Measurements from ENCODE around the gene ZC3H14.
A peak's percentile ranks its signal among the peaks of the same experiment; 100 is the strongest.

Gene ZC3H14

DNA sequence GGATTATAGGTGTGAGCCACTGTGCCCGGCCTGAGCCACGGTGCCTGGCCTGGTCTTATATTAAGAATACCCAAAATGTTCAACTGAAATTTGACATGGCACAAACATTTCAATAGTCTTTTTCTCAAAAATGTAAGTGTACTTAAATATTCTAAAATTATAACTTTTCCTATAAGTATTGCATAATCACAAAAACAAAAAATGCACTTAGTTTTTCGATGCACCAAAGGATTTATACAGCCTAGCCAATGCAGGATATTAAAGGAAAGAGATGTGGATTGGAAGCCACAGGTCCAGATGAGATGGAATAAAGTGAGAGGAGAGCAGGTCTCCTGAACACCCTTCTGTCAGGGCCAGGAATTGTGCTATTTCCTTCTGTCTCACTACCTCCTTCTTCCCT is 62.8 kb downstream of the ZC3H14 start:
- H3K4me3 ChIP-seq (ENCODE audit: control insufficient read depth, low read depth, low read length) = no peak overlapping the region
- TF ChIP-seq, protein P1, sequence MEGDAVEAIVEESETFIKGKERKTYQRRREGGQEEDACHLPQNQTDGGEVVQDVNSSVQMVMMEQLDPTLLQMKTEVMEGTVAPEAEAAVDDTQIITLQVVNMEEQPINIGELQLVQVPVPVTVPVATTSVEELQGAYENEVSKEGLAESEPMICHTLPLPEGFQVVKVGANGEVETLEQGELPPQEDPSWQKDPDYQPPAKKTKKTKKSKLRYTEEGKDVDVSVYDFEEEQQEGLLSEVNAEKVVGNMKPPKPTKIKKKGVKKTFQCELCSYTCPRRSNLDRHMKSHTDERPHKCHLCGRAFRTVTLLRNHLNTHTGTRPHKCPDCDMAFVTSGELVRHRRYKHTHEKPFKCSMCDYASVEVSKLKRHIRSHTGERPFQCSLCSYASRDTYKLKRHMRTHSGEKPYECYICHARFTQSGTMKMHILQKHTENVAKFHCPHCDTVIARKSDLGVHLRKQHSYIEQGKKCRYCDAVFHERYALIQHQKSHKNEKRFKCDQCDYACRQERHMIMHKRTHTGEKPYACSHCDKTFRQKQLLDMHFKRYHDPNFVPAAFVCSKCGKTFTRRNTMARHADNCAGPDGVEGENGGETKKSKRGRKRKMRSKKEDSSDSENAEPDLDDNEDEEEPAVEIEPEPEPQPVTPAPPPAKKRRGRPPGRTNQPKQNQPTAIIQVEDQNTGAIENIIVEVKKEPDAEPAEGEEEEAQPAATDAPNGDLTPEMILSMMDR (conservative IDR thresholded peaks at IDR 0.05; ENCODE audit: control insufficient read depth, insufficient read depth, low read depth, low read length) = no peak
- no peak for DNase-seq (ENCODE audit: low read depth)

GRCh38 chr14:88628033-88628432 is 65.2 kb downstream of the ZC3H14 start:
- TF ChIP-seq, protein P1 (conservative IDR thresholded peaks at IDR 0.05; ENCODE audit: control insufficient read depth, insufficient read depth, low read depth, low read length) = no peak
- DNase-seq (ENCODE audit: low read depth) = no peak
- no peak overlapping the region for H3K4me3 ChIP-seq (ENCODE audit: control insufficient read depth, low read depth, low read length)

- TF ChIP-seq, protein P1 (conservative IDR thresholded peaks at IDR 0.05; ENCODE audit: control insufficient read depth, insufficient read depth, low read depth, low read length) = no peak
- no peak overlapping the region for H3K4me3 ChIP-seq (ENCODE audit: control insufficient read depth, low read depth, low read length)
- no peak for DNase-seq (ENCODE audit: low read depth)
These were observed 65.6 kb downstream of the ZC3H14 start for GRCh38 chr14:88628462-88628861.

DNA sequence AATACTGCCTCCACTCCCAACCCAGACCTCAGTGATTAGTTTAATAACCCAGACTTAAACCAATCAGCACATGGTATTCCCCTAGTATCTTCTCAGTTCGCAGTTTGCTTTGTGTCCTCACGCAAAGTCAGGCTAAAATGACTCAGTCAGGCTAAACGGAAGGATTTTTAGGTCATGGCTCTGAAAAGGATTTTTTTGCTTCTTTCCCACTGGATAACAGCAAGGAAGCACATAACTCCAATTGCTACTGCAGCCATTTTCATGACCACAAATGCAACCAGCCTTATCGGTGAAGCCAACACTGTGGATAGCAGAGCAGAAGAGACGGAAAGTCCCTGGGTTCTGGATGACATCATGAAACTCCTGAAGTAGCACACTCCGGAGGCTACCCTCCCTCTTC is 67.7 kb downstream of the ZC3H14 start:
- DNase-seq (ENCODE audit: low read depth) = peak; percentile 46
- TF ChIP-seq, protein P1 (conservative IDR thresholded peaks at IDR 0.05; ENCODE audit: control insufficient read depth, insufficient read depth, low read depth, low read length) = no peak
- no peak overlapping the region for H3K4me3 ChIP-seq (ENCODE audit: control insufficient read depth, low read depth, low read length)

DNA sequence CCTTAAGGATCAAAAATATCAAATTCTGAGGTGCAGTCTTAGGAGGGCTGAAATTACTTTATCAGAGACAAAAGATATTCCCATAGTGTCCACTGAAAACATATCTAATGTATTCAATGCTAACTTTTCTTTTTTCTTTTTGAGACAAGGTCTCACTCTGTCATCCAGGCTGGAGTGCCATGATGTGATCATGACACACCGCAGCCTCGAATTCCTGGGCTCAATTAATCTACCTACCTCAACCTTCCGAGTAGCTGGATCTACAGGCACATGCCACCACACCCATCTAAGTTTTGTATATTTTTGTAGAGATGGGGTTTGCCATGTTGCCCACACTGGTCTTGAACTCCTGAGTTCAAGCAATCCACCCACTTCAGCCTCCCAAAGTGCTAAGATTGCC is 68.3 kb downstream of the ZC3H14 start:
- H3K4me3 ChIP-seq (ENCODE audit: control insufficient read depth, low read depth, low read length) = no peak overlapping the region
- DNase-seq (ENCODE audit: low read depth) = no peak
- TF ChIP-seq, protein P1 (conservative IDR thresholded peaks at IDR 0.05; ENCODE audit: control insufficient read depth, insufficient read depth, low read depth, low read length) = no peak

DNA sequence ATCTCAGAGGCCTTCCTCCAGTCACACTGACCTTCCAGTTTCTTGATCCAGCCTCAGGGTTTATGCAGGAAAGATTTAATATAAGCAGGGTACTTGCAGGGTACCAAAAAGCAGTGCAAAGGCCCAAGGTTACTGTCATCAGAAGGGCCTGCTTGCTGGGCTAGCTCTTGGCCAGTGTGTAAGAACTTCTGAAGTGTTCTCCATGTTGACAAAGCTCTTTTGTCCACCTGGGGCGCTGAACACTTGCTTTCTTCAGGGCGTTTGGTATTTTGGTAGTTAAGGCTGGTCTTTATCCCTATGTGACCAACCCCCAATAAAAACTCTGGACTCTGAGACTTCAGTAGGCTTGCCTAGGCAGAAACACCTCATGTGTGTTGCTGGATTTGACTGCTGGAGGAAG is 69.7 kb downstream of the ZC3H14 start:
- TF ChIP-seq, protein P1 (conservative IDR thresholded peaks at IDR 0.05; ENCODE audit: control insufficient read depth, insufficient read depth, low read depth, low read length) = no peak
- no peak for DNase-seq (ENCODE audit: low read depth)
- H3K4me3 ChIP-seq (ENCODE audit: control insufficient read depth, low read depth, low read length) = no peak overlapping the region

DNA sequence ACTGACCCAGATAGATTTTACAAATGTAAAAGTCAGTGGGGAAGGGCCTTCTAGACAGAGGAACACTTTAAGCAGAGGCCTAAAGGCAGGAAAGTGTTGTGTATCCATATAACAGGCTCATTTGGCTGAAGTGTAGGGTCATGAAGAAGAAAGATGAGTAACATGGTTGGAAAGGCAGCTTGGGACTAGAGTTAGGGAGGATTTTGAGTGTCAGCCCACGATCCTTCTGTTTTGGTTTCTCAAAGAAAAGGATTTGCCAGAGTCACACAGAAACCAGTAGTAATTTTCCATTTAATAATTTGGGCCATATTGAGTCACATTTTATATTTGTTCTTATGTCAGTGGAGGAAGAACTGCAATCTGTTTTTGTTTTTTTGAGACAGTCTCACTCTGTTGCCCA is 76.4 kb downstream of the ZC3H14 start:
- no peak for DNase-seq (ENCODE audit: low read depth)
- H3K4me3 ChIP-seq (ENCODE audit: control insufficient read depth, low read depth, low read length) = no peak overlapping the region
- TF ChIP-seq, protein P1 (conservative IDR thresholded peaks at IDR 0.05; ENCODE audit: control insufficient read depth, insufficient read depth, low read depth, low read length) = no peak
